CD4-positive, alpha-beta T cell treated with Interleukin-1 beta for 1 hour (primary cell): Measurements from ENCODE around the gene PRCC.

ENCODE experiments used
- DNase-seq, 2 donors: peaks; one replicate each; pipeline ENCODE4 v3.0.0-alpha.2; 2020 to 2022

The PRCC gene

DNA sequence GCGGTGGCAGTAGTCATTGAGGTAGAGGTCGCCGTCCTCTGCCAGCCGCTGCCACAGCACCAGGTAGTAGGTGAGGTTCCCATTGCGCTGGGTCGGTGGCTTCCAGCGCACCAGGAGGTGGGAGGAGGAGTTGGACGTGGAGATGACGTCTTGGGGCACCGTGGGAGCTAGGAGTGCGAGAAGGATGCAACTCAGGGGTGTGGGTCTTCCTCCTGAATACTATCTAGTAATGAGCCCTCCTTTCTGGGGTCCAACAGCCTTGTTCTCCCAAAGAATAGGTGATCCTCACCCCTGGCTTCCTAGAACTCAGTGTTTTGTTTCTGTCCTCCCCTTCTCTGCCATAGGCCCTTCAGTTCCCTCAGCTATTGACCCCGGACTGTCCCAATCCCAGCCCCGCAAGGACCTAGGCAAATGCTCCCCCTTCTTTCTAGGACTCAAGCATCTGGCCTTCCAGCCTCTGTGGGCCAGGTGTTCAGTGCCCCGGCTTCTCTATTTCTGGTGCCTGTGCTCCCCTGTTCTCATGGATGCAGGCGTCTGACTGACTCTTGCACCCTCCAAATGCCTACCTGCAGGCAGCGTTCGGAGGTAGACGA is 78.7 kb downstream of the PRCC start:
- no peak for DNase-seq

DNA sequence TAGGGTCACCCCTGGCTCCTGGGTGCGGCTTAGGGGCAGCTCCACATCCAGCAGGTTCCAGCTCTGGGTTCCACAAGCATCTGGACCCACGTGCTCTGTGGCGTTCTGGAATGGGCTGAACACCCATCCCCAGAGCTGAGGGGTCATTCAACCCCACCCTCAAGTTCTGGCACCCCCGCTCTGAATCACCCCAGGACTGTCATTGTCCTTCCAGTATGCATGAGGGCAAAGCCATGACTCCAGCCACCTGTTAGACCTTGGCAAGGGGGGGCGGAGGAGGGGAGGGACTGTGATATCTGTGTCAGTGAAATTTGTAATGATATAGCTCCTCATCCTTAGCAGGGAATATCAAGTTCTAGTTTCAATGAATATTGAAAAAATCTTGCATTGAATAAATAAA is 79.3 kb downstream of the PRCC start:
- DNase-seq, result no peak

DNA sequence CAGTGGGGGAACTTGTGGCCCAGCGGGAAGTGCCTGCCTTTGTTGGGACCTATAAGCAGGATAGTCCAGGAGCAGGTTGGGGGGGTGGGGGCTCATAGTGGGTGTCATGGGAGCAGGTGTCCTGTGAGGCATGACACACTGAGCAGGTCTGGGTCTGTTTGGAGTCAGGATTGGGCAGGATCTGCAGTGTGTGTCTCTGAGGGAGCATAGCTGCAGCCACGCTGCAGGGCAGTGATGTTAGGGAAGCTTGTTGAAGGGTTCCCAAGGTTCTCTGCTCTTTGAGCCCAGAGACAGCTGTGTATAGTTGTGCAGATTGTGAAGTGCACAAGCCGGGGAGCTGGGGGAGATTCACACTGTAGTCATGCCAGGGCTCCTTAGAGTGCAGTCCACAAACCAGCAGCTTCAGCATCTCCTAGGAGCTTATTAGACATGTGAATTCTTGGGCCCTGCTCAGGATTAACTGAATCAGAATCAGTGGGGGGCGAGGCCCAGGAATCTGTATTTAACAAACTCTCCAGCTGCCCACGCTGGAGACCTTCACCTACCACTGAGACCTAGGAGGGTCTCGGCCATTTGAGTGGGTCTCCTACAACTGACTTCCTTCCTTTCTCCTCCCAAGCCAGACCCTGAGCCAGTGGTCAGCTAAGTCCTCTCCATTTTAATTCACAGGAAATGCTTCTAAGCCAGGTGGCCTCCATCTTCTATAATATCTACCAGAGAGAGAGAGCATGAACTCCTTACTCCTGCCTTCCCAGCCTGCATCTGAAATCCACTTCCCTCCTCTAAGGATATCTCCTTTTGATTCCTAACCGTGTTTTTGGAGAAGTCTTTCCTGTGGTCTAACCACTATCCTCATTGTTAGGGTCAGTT is 80.5 kb downstream of the PRCC start:
- no peak for DNase-seq

DNA sequence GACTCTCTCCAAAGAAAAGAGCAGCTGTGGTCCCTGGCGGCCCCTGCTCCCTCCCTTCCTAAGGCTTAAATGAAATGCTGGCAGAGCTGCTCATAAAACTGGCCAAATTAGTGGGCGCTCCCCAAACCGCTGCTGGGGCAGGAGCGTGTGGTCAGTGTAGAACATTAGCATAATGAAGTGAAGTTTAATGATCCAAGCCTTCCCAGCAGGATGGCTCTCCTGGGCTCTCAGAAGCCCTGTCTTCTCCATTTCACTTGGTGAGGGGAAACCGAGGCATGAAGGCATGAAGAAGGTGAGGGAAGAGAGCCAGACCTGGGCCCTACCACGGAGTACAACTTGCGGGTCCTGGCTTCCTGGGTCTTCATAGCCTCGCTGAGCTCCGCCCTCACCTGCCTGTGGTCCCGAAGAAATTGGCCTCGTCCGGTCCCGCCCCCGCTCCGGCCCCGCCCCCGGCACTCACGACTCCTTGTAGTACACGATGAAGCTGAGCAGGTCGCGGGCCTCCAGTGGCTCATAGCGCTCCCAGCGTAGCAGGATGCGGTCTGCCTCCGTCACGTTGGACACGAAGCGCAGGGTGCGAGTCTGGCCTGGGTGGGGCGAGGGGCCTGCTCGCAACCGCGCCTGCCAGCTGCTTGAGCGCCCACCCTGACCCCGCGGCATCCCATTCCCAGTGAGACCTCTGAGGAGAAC is 81.3 kb downstream of the PRCC start:
- DNase-seq, result peak; percentile 80 to 81

GRCh38 chr1:156849151-156849496 is 81.8 kb downstream of the PRCC start:
- DNase-seq, result no peak
